Measurements from ENCODE around the gene AHNAK2.

The AHNAK2 gene

GRCh38 chr14:104986487-104987164, 8.5 kb upstream of the AHNAK2 start:
- DNase-seq (ENCODE audit: low spot score) = no peak

GRCh38 chr14:104985675-104986486, 7.7 kb upstream of the AHNAK2 start, which contains the start of gene CLBA1:
Gene CLBA1, plus strand, starts transcription at chr14:104985788. Its CDS starts 644 bp downstream, at chr14:104986432.
- peak; percentile 86 for DNase-seq (ENCODE audit: low spot score)

GRCh38 chr14:104984056-104984894, 6.1 kb upstream of the AHNAK2 start:
- DNase-seq (ENCODE audit: low spot score) = no peak

- no peak for DNase-seq (ENCODE audit: low spot score)
Measured at GRCh38 chr14:104983231-104983721, 5.1 kb upstream of the AHNAK2 start.

GRCh38 chr14:104982548-104983230, 4.5 kb upstream of the AHNAK2 start:
- no peak for DNase-seq (ENCODE audit: low spot score)

GRCh38 chr14:104981699-104982541, 3.7 kb upstream of the AHNAK2 start:
- DNase-seq (ENCODE audit: low spot score) = no peak

- no peak for DNase-seq (ENCODE audit: low spot score)
Measured at GRCh38 chr14:104980611-104981531, 2.7 kb upstream of the AHNAK2 start.

GRCh38 chr14:104979758-104980610, 1.8 kb upstream of the AHNAK2 start:
- peak; percentile 72 for DNase-seq (ENCODE audit: low spot score)

- DNase-seq (ENCODE audit: low spot score) = no peak
Measured at GRCh38 chr14:104978746-104979691, 845 bp upstream of the AHNAK2 start.

GRCh38 chr14:104977008-104977680, 1.0 kb downstream of the AHNAK2 start:
- no peak for DNase-seq (ENCODE audit: low spot score)

- DNase-seq (ENCODE audit: low spot score) = peak; percentile 57
Measured at GRCh38 chr14:104976198-104977007, 1.8 kb downstream of the AHNAK2 start.

- no peak for DNase-seq (ENCODE audit: low spot score)
Measured at GRCh38 chr14:104975481-104976197, 2.5 kb downstream of the AHNAK2 start.

GRCh38 chr14:104974665-104975390, 3.3 kb downstream of the AHNAK2 start:
- no peak for DNase-seq (ENCODE audit: low spot score)

GRCh38 chr14:104974146-104974541, 4.0 kb downstream of the AHNAK2 start:
- no peak for DNase-seq (ENCODE audit: low spot score)

Data from cerebellar cortex (tissue), 1 donor.